KMS-11 (cell line): ENCODE data around the gene NFIB.

Experiments used
- H2AFZ ChIP-seq: fragments of 200-600 bp; sonication (generic); 2 replicates; pipeline ENCODE4 v1.6.1; 2016; ENCODE audit warnings: antibody characterized with exemption, mixed run types, low read depth
- H3K27ac ChIP-seq: fragments of 200-600 bp; sonication (generic); 2 replicates; pipeline ENCODE4 v1.6.1; 2016; ENCODE audit warnings: mild to moderate bottlenecking, mixed run types
- H3K27me3 ChIP-seq: fragments of 200-600 bp; sonication (generic); 2 replicates; pipeline ENCODE4 v1.6.1; 2017; ENCODE audit warnings: mild to moderate bottlenecking, low read depth, mixed run types, moderate library complexity; ENCODE audit not compliant: insufficient read depth
- H3K36me3 ChIP-seq: fragments of 200-600 bp; sonication (generic); 2 replicates; pipeline ENCODE4 v1.6.1; 2017; ENCODE audit warnings: mild to moderate bottlenecking, mixed run types; ENCODE audit not compliant: insufficient read depth
- H3K4me1 ChIP-seq: fragments of 200-600 bp; sonication (generic); 2 replicates; pipeline ENCODE4 v1.6.1; 2016; ENCODE audit warnings: mild to moderate bottlenecking, low read depth, mixed run types; ENCODE audit not compliant: poor library complexity, severe bottlenecking
- H3K4me2 ChIP-seq: fragments of 200-600 bp; sonication (generic); 2 replicates; pipeline ENCODE4 v1.7.0; 2016; ENCODE audit warnings: mild to moderate bottlenecking, mixed run types
- H3K4me3 ChIP-seq: fragments of 200-600 bp; sonication (generic); IDR thresholded peaks from 2 replicates; pipeline ENCODE4 v1.6.1; 2017; ENCODE audit warnings: low read depth, low read length, mixed read lengths; ENCODE audit not compliant: insufficient read depth
- H3K79me2 ChIP-seq: fragments of 200-600 bp; sonication (generic); 2 replicates; pipeline ENCODE4 v1.6.1; 2016; ENCODE audit warnings: low read depth, mixed run types; ENCODE audit not compliant: insufficient read depth
- H3K9ac ChIP-seq: fragments of 200-600 bp; sonication (generic); 2 replicates; pipeline ENCODE4 v1.6.1; 2016; ENCODE audit warnings: mild to moderate bottlenecking, mixed run types
- H4K20me1 ChIP-seq: fragments of 200-600 bp; sonication (generic); 2 replicates; pipeline ENCODE4 v1.6.1; 2016; ENCODE audit warnings: mild to moderate bottlenecking, mixed run types; ENCODE audit not compliant: insufficient read depth
- TF ChIP-seq, protein P1 (sequence below): fragments of 200-600 bp; sonication (generic); conservative IDR thresholded peaks from 2 replicates; pipeline ENCODE4 v1.6.1; 2017; ENCODE audit warnings: low read depth, mild to moderate bottlenecking, antibody characterized with exemption, low read length, moderate library complexity, mixed read lengths

NFIB gene

DNA sequence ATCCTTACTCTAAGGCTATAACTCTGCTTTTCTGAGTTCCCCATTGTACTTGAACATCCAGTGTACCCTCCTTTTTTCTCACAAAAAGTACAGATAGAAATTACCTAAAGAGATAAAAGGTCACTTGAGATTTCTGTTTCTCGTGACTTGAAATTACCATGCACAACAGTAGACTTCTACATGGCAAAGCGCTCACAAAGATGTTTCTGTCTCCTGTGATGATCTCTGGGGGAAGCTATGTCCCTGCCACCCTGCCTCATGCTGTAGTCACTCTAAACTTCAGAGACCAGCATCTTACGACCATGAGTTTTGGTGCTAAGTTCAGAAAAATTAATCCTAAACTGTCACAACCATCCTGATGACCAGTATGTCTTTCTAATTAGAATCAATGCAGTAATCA is 36.2 kb downstream of the NFIB start:
- Histone ChIP-seq H3K36me3 (no peaks in the 10 kb centered on the region), H3K4me1 (no peaks in the 10 kb centered on the region)

DNA sequence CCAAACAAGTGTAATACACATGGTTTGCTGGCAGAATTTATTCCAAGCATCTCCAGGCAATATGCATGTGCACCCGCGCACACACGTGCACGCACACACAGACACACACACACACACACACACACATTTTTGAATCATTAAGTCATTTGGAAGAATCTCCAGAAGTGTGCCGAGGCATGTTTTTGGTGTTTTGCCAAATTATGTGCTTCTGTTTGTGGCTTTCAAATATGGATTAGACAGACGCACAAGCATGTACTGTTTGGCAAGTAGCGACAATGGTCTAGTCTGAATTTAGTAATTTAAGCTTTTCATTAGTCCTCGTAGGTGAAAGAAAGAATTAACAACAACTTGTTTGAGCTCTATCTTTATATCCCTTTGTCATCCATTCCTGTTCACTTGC is 36.7 kb downstream of the NFIB start:
- Histone ChIP-seq H3K36me3 (no peaks in the 10 kb centered on the region), H3K4me3 (no peak overlapping the region), H3K27ac (no peak overlapping the region), H3K9ac (no peak overlapping the region), H3K4me1 (no peaks in the 10 kb centered on the region), H3K79me2 (no peaks in the 10 kb centered on the region), H2AFZ (no peak overlapping the region), H3K27me3 (no peaks in the 10 kb centered on the region), H4K20me1 (no peaks in the 10 kb centered on the region), H3K4me2 (no peak overlapping the region)
- TF ChIP-seq, protein P1, sequence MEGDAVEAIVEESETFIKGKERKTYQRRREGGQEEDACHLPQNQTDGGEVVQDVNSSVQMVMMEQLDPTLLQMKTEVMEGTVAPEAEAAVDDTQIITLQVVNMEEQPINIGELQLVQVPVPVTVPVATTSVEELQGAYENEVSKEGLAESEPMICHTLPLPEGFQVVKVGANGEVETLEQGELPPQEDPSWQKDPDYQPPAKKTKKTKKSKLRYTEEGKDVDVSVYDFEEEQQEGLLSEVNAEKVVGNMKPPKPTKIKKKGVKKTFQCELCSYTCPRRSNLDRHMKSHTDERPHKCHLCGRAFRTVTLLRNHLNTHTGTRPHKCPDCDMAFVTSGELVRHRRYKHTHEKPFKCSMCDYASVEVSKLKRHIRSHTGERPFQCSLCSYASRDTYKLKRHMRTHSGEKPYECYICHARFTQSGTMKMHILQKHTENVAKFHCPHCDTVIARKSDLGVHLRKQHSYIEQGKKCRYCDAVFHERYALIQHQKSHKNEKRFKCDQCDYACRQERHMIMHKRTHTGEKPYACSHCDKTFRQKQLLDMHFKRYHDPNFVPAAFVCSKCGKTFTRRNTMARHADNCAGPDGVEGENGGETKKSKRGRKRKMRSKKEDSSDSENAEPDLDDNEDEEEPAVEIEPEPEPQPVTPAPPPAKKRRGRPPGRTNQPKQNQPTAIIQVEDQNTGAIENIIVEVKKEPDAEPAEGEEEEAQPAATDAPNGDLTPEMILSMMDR = no peak

More for the DNA sequence above, 36.2 kb downstream of the NFIB start:
- Histone ChIP-seq H3K4me3 (no peak overlapping the region), H3K79me2 (no peaks in the 10 kb centered on the region), H3K27ac (no peak overlapping the region), H2AFZ (no peak overlapping the region), H3K27me3 (no peaks in the 10 kb centered on the region), H3K9ac (no peak overlapping the region), H3K4me2 (no peak overlapping the region), H4K20me1 (no peaks in the 10 kb centered on the region)
- TF ChIP-seq, protein P1 = no peak

DNA sequence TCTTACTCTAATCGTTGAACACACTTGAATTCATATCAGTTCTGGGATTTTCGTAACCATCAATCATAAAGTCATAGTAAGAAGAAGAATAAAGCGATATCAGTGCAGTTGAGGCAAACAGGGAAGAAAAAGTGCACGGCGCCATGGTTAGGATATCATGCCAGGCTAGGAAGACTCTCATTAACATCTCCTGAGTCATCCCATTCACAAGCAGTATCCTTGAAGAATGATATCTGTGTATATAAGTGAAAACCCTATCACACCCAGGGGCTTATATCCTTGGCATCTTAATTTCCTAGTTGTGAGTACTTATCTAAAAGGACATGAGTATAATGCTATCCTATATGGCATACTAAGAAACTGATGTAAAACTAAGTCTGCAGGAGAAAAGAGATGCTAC is 38.6 kb downstream of the NFIB start:
- H3K4me1 ChIP-seq = no peaks in the 10 kb centered on the region
- no peaks in the 10 kb centered on the region for H3K79me2 ChIP-seq
- no peak overlapping the region for H3K27ac ChIP-seq

DNA sequence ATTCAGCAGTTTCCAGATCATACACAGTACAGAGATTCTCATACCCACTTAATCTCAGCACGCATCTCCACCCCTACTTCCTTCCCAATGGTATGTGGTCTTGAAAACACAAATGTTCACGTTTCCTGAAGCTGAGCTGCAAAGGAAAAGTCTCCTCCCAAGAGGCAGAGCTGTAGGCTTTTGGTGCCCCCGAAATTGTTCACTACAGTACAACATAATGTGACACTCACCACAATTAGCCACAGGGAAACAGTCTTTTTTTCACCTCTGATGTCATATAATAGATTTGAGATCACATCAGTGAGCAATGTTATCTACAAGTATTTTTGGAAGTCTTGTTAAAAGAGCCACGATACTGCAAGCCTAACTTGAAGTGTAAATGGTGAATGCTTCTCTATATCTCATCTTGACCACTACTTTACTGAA is 40.2 kb downstream of the NFIB start:
- Histone ChIP-seq H3K4me2 (no peak overlapping the region), H3K4me3 (no peak overlapping the region), H3K4me1 (no peaks in the 10 kb centered on the region), H4K20me1 (no peaks in the 10 kb centered on the region), H3K27ac (no peak overlapping the region), H3K27me3 (no peaks in the 10 kb centered on the region), H3K79me2 (no peaks in the 10 kb centered on the region), H3K36me3 (no peaks in the 10 kb centered on the region), H3K9ac (no peak overlapping the region), H2AFZ (no peak overlapping the region)
- TF ChIP-seq, protein P1 = no peak

More for the DNA sequence above, 38.6 kb downstream of the NFIB start:
- no peak overlapping the region for H2AFZ ChIP-seq
- TF ChIP-seq, protein P1 = no peak
- no peaks in the 10 kb centered on the region for H3K36me3 ChIP-seq
- no peak overlapping the region for H3K9ac ChIP-seq
- no peak overlapping the region for H3K4me3 ChIP-seq
- no peaks in the 10 kb centered on the region for H4K20me1 ChIP-seq
- no peak overlapping the region for H3K4me2 ChIP-seq
- no peaks in the 10 kb centered on the region for H3K27me3 ChIP-seq
